ENCODE measurements around the gene ARHGAP27.
"Not testable (repeated sequence)": the region's sequence is repeated elsewhere in the genome, so short reads cannot be mapped to it uniquely, and the experiment has no call there.

Gene ARHGAP27

GRCh38 chr17:45432405-45433158 is at the start of gene ARHGAP27:
ARHGAP27 (minus strand) TSS chr17:45432870; CDS start chr17:45430279, 2,591 bp downstream.
- DNase-seq (ENCODE audit: low read depth in 2 of 2), result no peak

DNA sequence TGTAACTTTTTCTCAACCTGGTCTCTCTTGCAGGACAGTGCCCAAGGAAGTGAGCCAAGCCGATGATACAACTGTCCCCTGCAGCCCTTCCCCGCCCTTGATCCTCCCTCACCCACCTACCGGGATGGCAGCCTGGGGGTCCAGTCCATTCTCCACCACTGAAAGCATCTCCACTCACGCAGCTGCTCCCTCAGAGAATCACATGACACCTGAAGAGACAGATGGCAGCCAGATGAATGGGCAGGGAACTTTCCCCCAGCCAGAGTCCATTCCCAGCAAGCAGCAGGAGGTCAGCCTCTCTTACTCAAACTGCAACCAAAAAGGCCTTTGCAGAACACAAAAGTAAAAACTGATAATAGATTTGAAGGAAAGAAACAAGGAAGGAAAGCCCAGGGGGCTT is 49.6 kb upstream of the ARHGAP27 start:
- DNase-seq (ENCODE audit: low read depth in 2 of 2), result not testable (repeated sequence)

DNA sequence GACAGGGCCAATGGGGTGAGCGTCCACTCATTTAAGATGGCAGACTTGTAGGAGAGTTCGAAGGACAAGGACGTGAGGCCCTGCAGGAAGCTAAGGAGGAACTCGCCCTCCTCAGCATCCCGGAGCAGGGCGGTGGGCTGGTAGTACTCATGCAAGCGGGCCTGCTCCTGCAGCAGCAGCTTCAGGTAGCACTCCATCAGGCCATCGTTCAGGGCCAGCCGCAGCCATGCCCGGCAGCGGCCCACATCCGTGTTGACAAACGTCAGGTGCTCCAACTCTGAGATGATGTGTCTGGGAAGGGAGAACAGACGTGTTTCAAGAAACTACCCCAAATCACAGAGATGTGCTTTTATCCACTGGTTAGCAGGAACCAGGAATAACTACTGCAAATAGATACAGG is 42.8 kb upstream of the ARHGAP27 start:
- DNase-seq (ENCODE audit: low read depth in 2 of 2), result not testable (repeated sequence)

DNA sequence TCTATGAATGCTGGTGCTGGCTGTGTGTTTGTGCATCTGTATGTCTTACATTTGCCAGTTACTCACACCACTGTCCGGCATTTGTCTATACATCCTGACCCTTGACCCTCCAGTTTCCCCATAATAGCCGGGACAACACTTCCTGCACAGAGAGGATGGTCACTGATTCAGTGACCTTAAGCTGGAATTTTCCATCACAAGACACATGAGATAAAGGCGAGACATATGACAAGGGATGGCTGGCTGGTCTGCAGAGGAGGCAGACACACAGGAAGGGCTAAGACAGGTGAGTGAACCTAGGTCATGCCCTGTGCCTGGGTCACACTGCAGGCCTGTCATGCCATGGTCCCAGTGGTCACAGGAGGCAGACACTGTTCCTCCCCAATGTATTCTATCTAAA is 39.6 kb upstream of the ARHGAP27 start:
- not testable (repeated sequence) for DNase-seq (ENCODE audit: low read depth in 2 of 2)

DNA sequence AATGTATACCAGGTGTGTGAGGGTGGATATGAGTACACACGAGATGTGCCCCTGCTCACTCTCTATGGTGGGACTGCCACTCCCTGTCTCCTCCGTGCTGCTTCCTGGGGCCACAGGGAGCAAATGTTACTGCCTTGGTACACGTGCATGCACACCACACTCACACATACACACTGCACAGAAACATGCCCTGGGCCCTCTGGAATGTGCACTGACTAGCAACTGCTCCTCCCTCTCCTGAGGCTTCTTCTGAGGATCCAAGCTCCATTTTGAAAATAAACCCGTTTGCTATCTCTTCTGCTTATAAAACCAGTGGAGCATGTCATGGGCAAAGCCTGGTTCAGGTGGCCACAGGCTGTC is 36.5 kb upstream of the ARHGAP27 start:
- not testable (repeated sequence) for DNase-seq (ENCODE audit: low read depth in 2 of 2)

GRCh38 chr17:45468293-45469203 is 35.9 kb upstream of the ARHGAP27 start:
- not testable (repeated sequence) for DNase-seq (ENCODE audit: low read depth in 2 of 2)

- not testable (repeated sequence) for DNase-seq (ENCODE audit: low read depth in 2 of 2)
Observed at GRCh38 chr17:45461524-45462327, 29.1 kb upstream of the ARHGAP27 start.

GRCh38 chr17:45460422-45460821 is 27.8 kb upstream of the ARHGAP27 start:
- not testable (repeated sequence) for DNase-seq (ENCODE audit: low read depth in 2 of 2)

- DNase-seq (ENCODE audit: low read depth in 2 of 2), result not testable (repeated sequence)
Observed at GRCh38 chr17:45454341-45454740, 21.7 kb upstream of the ARHGAP27 start.

DNA sequence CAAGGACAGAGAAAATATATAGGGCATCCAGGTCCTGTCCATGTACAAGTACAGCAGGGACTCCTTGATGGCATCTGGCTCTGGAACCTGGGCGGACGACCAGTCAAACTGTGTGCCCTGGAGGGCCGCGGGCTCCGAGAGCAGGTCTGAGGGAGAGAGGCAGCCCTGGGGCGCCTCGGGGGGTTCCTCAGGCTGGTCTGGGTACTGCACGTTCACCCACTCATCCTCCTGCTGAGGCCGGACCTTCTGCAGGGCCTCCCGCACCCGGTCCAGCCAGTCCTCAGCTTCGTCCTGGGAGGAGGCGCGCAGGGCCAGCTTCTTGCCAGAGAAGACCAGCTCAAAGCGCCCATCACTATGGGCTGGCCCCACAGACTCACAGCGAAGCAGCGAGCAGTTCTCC is 21.1 kb upstream of the ARHGAP27 start:
- DNase-seq (ENCODE audit: low read depth in 2 of 2), result not testable (repeated sequence)

DNA sequence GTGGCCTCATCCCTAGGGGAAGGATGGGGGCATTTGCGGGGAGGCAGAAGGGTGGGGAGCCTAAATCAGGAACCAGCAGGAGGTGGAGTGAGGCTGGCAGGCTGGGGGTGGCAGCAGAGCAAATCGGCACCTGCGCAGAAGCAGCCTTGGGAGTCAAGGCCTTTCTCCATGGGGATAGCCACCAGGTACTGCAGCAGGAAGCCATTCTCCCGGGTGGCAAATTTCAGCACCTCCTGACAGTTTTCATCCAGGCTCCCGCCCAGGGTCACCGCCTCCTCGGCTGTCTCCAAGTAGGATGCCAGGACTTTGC is 20.5 kb upstream of the ARHGAP27 start:
- DNase-seq (ENCODE audit: low read depth in 2 of 2), result not testable (repeated sequence)

DNA sequence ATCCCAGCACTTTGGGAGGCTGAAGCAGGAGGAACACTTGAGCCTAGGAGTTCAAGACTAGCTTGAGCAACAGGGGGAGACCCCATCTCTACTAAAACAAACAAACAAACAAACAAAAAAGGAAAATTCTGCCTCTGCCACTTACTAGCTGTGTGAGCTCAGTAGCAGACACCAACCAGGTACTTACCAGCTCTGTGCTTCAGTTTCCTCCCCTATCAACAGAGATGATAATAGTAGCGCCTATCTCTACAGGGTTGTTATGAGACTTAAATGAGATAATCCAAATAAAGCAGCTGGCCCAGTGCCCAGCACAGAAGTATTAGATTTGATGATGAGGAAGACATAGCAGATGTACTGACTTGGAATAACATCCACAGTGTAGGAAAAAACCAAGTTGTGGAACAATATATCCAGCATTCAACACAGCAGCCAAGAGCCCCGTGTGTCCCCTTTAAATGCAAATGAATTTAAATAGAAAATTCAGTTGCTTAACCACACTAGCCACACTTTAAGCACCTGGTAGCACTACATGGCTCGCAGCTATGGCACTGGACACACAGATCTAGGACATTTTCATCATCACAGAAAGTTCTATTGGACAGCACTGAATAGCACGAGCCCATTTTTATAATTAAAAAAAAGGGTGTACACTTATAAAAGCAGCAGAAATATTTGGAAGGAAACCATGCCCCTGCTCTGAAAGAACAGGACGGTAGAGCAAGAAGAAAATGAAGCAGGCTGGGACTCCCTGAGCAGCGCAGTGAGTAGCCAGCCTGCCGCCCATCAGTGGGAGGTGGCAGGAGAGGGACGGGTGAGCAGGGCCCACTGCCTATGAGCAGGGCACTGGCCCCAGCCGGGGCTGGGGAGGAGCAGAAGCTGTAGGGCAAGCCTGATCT is 19.9 kb upstream of the ARHGAP27 start:
- DNase-seq (ENCODE audit: low read depth in 2 of 2), result not testable (repeated sequence)

GRCh38 chr17:45451660-45452059 is 19.0 kb upstream of the ARHGAP27 start:
- not testable (repeated sequence) for DNase-seq (ENCODE audit: low read depth in 2 of 2)

DNA sequence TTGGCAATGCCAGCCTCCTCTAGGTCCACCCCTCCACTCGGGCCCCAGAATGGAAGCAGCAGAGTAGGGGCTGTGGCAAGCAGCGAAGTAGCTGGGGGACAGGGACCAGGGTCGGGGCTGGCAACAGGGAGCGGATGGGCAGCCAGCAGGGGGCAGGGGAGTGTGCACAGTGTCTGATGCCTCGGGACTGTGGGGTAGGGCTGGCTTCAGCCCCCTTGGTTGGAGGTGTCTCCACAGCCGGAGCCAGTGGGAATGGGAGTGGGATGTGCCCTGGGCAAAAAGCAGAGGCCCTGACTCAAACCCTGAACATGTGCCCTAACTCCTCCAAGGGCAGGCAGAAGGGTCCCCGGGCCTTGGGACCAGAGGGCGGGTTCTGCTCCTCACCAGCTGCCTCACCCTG is 18.5 kb upstream of the ARHGAP27 start:
- no peak for DNase-seq (ENCODE audit: low read depth in 2 of 2)

DNA sequence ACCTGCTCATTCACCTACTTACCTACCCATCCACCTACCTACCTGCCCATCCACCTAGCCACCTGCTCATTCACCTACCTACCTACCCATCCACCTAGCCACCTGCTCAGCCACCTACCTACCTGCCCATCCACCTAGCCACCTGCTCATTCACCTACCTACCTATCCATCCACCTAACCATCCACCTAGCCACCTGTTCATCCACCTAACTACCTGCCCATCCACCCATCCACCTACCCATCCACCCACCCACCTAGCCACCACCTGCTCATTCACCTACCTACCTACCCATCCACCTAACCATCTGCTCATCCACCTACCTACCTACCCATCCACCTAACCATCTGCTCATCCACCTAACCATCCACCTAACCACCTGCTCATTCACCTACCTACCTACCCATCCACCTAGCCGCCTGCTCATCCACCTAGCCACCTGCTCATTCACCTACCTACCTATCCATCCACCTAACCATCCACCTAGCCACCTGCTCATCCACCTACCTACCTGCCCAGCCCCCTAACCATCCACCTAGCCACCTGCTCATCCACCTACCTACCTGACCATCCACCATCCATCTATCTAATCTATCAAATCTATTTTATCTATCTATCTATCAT is 17.1 kb upstream of the ARHGAP27 start:
- not testable (repeated sequence) for DNase-seq (ENCODE audit: low read depth in 2 of 2)

- not testable (repeated sequence) for DNase-seq (ENCODE audit: low read depth in 2 of 2)
Observed at GRCh38 chr17:45449260-45449659, 16.6 kb upstream of the ARHGAP27 start.

DNA sequence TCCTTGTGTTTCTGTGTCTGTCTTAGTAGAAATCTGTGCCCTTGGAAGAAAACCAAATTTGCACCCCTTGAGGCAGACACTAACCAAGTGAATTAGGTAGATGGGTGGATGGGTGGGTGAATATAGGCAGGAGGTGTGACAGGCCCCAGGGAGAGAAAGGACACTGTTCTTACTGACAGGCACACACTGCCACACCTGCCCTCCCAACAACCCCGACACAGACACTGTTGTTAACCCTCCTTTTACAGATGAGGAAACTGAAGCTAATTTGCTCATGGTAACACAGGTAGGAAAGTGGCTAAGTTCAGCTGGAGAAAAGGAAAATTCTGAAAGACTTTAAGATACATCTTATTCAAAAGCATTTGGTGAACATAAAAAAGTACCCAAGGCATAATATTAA is 15.8 kb upstream of the ARHGAP27 start:
- DNase-seq (ENCODE audit: low read depth in 2 of 2), result not testable (repeated sequence)

DNA sequence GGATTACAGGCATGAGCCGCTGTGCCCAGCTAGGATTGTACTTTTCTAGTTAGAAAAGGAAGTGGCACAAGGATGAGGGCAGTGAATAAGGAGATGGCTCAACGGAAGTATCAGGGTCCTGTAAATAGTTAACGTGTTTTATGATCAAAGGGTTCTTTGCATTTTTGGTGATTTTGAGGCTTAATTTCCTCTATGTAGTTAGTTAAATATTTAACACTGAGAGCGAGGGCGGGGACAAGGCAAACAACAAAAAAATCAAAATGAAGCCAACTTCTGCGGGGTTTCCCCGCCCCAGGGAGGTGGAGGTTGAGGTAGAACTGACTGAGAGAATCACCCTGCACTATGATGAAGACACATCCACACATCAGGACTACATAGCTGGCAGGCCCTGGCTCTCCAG is 15.4 kb upstream of the ARHGAP27 start:
- DNase-seq (ENCODE audit: low read depth in 2 of 2), result not testable (repeated sequence)

DNA sequence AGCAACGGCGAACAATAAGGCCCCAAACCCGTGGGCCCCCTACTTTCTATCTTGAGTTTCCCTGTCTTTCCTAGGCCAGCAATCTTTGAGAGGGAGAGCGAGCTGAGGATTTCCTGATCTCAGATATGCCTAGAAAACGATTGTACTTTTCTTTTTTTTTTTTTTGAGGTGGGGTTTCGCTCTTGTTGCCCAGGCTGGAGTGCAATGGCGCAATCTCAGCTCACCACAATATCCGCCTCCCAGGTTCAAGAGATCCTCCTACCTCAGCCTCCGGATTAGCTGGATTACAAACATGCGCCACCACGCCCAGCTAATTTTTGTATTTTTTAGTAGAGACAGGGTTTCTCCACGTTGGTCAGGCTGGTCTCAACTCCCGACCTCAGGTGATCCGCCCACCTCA is 15.0 kb upstream of the ARHGAP27 start:
- DNase-seq (ENCODE audit: low read depth in 2 of 2), result not testable (repeated sequence)

- not testable (repeated sequence) for DNase-seq (ENCODE audit: low read depth in 2 of 2)
Observed at GRCh38 chr17:45446872-45447625, 14.4 kb upstream of the ARHGAP27 start.
